PC-3 (cell line): ENCODE data around the gene SV2C. TPM values are rescaled to one million over a fixed set of nuclear protein-coding genes. Genes with fewer than 3 reads are reported as not detected.

ENCODE experiments used
- ATAC-seq: fragments of 200-7000 bp; cut with Tn5 transposase; 2 replicates; pipeline ENCODE4 v1.9.1; 2020; ENCODE audit warnings: mild to moderate bottlenecking, moderate library complexity
- BruUV-seq: library from RNA; stranded (reverse); fragments of 400-500 nt; replicated peaks from 2 replicates; lab custom pipeline; 2021; lab: Mats Ljungman, UMichigan
- CTCF ChIA-PET: fragments of 300-600 bp; sonication (Branson Sonifier 250); formaldehyde crosslinking; loops from one replicate; lab custom pipeline; 2022; ENCODE audit warnings: antibody characterized with exemption; lab: Charles Lee
- POLR2A ChIA-PET: fragments of 300-600 bp; sonication (Branson Sonifier 250); formaldehyde crosslinking; loops from one replicate; lab custom pipeline; 2022; ENCODE audit warnings: antibody characterized with exemption; ENCODE audit not compliant: unreplicated experiment; lab: Charles Lee
- DNase-seq: peaks from one replicate; pipeline ENCODE4 v3.0.0-alpha.2; 2015
- H2AFZ ChIP-seq: fragments of 300-600 bp; sonication (generic); 2 replicates; pipeline ENCODE4 v1.6.0; 2016; ENCODE audit warnings: antibody characterized with exemption, low read length
- H3F3A ChIP-seq: fragments of 300-600 bp; sonication (generic); one replicate; pipeline ENCODE4 v1.6.0; 2017; ENCODE audit warnings: antibody characterized with exemption, low read length, control low read depth, mild to moderate bottlenecking; ENCODE audit not compliant: unreplicated experiment
- H3K27ac ChIP-seq: fragments of 300-600 bp; sonication (generic); 2 replicates; pipeline ENCODE4 v1.5.1; 2016; ENCODE audit warnings: mild to moderate bottlenecking, low read length
- H3K27me3 ChIP-seq: fragments of 300-600 bp; sonication (generic); 2 replicates; pipeline ENCODE4 v1.6.1; 2016; ENCODE audit warnings: low read length, mixed read lengths
- H3K36me3 ChIP-seq: fragments of 300-600 bp; sonication (generic); 2 replicates; pipeline ENCODE4 v1.6.1; 2016; ENCODE audit warnings: low read depth, mixed run types, low read length, mixed read lengths
- H3K4me1 ChIP-seq: fragments of 300-600 bp; sonication (generic); 2 replicates; pipeline ENCODE4 v1.5.1; 2016; ENCODE audit warnings: low read length; ENCODE audit not compliant: insufficient read depth
- H3K4me2 ChIP-seq: fragments of 300-600 bp; sonication (generic); 2 replicates; pipeline ENCODE4 v1.6.0; 2016; ENCODE audit warnings: low read length
- H3K4me3 ChIP-seq: fragments of 300-600 bp; sonication (generic); 2 replicates; pipeline ENCODE4 v1.5.1; 2016; ENCODE audit warnings: mild to moderate bottlenecking, low read length, mixed read lengths
- H3K79me2 ChIP-seq: fragments of 300-600 bp; sonication (generic); 2 replicates; pipeline ENCODE4 v1.6.1; 2017; ENCODE audit warnings: low read length, mixed read lengths
- H3K9ac ChIP-seq: fragments of 300-600 bp; sonication (generic); 2 replicates; pipeline ENCODE4 v1.6.0; 2016; ENCODE audit warnings: mild to moderate bottlenecking, low read length
- H3K9me2 ChIP-seq: fragments of 300-600 bp; sonication (generic); replicated peaks from 2 replicates; pipeline ENCODE4 v1.6.1; 2016; ENCODE audit warnings: mixed run types, low read length, mixed read lengths
- H3K9me3 ChIP-seq: fragments of 300-600 bp; sonication (generic); 2 replicates; pipeline ENCODE4 v1.6.1; 2016; ENCODE audit warnings: low read length, mixed read lengths
- H4K20me1 ChIP-seq: fragments of 300-600 bp; sonication (generic); 2 replicates; pipeline ENCODE4 v1.6.1; 2016; ENCODE audit warnings: low read length, mixed read lengths
- CTCF ChIP-seq: fragments of 300-600 bp; sonication (generic); conservative IDR thresholded peaks from 2 replicates; pipeline ENCODE4 v1.5.1; 2017; ENCODE audit warnings: antibody characterized with exemption, low read depth, mild to moderate bottlenecking, low read length
- EZH2 ChIP-seq: fragments of 300-600 bp; sonication (generic); IDR thresholded peaks from one replicate; pipeline ENCODE4 v1.6.1; 2017; ENCODE audit warnings: antibody characterized with exemption, mild to moderate bottlenecking, low read length; ENCODE audit not compliant: unreplicated experiment
- EZH2phosphoT487 ChIP-seq: fragments of 300-600 bp; sonication (generic); IDR thresholded peaks from 2 replicates; pipeline ENCODE4 v1.6.1; 2018; ENCODE audit warnings: mild to moderate bottlenecking, antibody characterized with exemption, low read length, borderline replicate concordance
- intact Hi-C: fragments of 100-400 bp; cut with micrococcal nuclease; formaldehyde crosslinking; loops from 2 replicates; pipeline ENCODE4 v1.9.0; 2023
- total RNA-seq: library from RNA; depleted of rRNA; stranded (reverse); fragments of >200 nt; gene quantifications from 2 replicates; pipeline ENCODE4 v1.2.3, GENCODE V29; 2014

Gene SV2C
- total RNA-seq, 1 experiment from 2014 or later: not detected

GRCh38 chr5:76292620-76293322, 209.6 kb downstream of the SV2C start:
- peaks cover 15% of the 10 kb centered on the region for H3K27me3 ChIP-seq
- H3K4me1 ChIP-seq: no peaks in the 10 kb centered on the region
- no peak overlapping the region for H3K27ac ChIP-seq
- no peak for DNase-seq
- no peak for ATAC-seq
- TF ChIP-seq EZH2phosphoT487 (no peak), EZH2 (no peak), CTCF (no peak)
- H4K20me1 ChIP-seq: no peaks in the 10 kb centered on the region
- ChIA-PET POLR2A (no interaction called here), CTCF (no interaction called here)
- H2AFZ ChIP-seq: no peak overlapping the region
- no peaks in the 10 kb centered on the region for H3K36me3 ChIP-seq
- no peaks in the 10 kb centered on the region for H3K9me2 ChIP-seq
- intact Hi-C loops: no loop called here
- H3K4me3 ChIP-seq: no peak overlapping the region
- no peaks in the 10 kb centered on the region for H3K9me3 ChIP-seq
- no TSS peak for BruUV-seq
- no peak overlapping the region for H3K4me2 ChIP-seq
- no peak overlapping the region for H3K9ac ChIP-seq
- no peaks in the 10 kb centered on the region for H3K79me2 ChIP-seq
- no peaks in the 10 kb centered on the region for H3F3A ChIP-seq

- DNase-seq (no peak), ATAC-seq (no peak)
- H3K27ac ChIP-seq: no peak overlapping the region
- H3K79me2 ChIP-seq: no peaks in the 10 kb centered on the region
- ChIA-PET POLR2A (no interaction called here), CTCF (no interaction called here)
- no peak overlapping the region for H3K4me3 ChIP-seq
- intact Hi-C loops: no loop called here
- H3K27me3 ChIP-seq: peaks cover 26% of the 10 kb centered on the region
- no peaks in the 10 kb centered on the region for H3K4me1 ChIP-seq
- H2AFZ ChIP-seq: no peak overlapping the region
- no peaks in the 10 kb centered on the region for H3K9me3 ChIP-seq
- BruUV-seq: no TSS peak
- H3K9me2 ChIP-seq: no peaks in the 10 kb centered on the region
- no peaks in the 10 kb centered on the region for H4K20me1 ChIP-seq
- H3K9ac ChIP-seq: no peak overlapping the region
- no peaks in the 10 kb centered on the region for H3K36me3 ChIP-seq
- no peaks in the 10 kb centered on the region for H3F3A ChIP-seq
- H3K4me2 ChIP-seq: no peak overlapping the region
- no peak for TF ChIP-seq CTCF
- TF ChIP-seq EZH2phosphoT487: no peak
- no peak for TF ChIP-seq EZH2
These were observed 211.4 kb downstream of the SV2C start for GRCh38 chr5:76294573-76294972.

- Histone ChIP-seq H3K9ac (no peak overlapping the region), H3K4me2 (no peak overlapping the region), H3K27me3 (peaks cover 31% of the 10 kb centered on the region), H3K36me3 (no peaks in the 10 kb centered on the region), H3F3A (no peaks in the 10 kb centered on the region), H3K27ac (no peak overlapping the region), H3K4me3 (no peak overlapping the region), H4K20me1 (no peaks in the 10 kb centered on the region), H3K9me2 (no peaks in the 10 kb centered on the region), H3K79me2 (no peaks in the 10 kb centered on the region), H2AFZ (no peak overlapping the region), H3K9me3 (no peaks in the 10 kb centered on the region), H3K4me1 (no peaks in the 10 kb centered on the region)
- intact Hi-C loops: no loop called here
- ATAC-seq: no peak
- no peak for TF ChIP-seq EZH2phosphoT487
- TF ChIP-seq EZH2: no peak
- no peak for TF ChIP-seq CTCF
- DNase-seq: no peak
- POLR2A ChIA-PET: no interaction called here
- no TSS peak for BruUV-seq
- CTCF ChIA-PET: no interaction called here
These were observed 215.7 kb downstream of the SV2C start for GRCh38 chr5:76298852-76299251.
